GM21367 (cell line): ENCODE measurements around the gene VPS16.

Experiments
- ATAC-seq: cut with Tn5 transposase; IDR thresholded peaks from one replicate; pipeline ENCODE4 v1.9.1; 2021; ENCODE audit not compliant: unreplicated experiment

The VPS16 gene

GRCh38 chr20:2834401-2835110, 6.0 kb upstream of the VPS16 start:
- no peak for ATAC-seq

DNA sequence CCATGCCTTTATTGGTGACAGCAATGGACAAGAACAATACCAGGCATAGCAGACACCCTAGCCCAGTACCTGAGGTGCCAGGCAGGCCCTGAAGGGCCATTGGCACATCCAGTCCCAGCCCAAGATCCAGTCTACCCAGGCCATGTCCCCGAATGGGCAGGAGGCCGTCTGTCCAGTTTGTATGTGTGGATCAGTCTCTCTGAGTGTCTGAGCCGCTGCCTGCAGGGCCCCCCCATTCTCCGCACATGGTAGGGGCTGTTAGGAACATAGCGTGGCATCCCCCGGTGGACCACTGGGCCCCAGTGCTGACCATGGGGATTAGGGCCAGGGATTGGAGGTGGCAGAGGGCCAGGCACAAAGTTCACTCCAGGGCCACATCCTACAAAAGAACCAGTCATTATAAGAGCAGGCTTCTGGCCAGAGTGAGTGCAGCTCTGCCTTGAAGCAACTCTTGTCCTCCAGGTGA, 5.2 kb upstream of the VPS16 start:
- ATAC-seq, result no peak

DNA sequence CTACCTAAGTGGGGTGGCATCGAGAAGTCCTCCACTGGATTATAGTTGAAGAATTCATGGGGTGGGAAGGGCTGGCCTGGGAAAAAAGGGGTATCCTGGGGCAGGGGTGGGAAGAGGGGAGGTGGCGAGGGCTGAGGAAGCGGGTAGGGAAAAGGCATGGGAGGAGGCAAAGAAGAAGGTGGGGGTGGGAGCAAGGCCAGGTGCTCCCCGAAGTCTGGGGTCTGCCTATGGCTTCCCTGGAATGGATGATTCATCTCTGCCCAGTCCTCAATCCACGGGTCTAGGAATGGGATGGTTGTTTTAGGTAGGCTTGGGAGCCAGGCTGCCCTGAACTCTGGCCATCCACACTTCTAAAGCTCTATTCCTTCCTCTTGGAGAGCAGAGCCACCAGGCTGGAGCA, 4.5 kb upstream of the VPS16 start:
- ATAC-seq, result no peak

DNA sequence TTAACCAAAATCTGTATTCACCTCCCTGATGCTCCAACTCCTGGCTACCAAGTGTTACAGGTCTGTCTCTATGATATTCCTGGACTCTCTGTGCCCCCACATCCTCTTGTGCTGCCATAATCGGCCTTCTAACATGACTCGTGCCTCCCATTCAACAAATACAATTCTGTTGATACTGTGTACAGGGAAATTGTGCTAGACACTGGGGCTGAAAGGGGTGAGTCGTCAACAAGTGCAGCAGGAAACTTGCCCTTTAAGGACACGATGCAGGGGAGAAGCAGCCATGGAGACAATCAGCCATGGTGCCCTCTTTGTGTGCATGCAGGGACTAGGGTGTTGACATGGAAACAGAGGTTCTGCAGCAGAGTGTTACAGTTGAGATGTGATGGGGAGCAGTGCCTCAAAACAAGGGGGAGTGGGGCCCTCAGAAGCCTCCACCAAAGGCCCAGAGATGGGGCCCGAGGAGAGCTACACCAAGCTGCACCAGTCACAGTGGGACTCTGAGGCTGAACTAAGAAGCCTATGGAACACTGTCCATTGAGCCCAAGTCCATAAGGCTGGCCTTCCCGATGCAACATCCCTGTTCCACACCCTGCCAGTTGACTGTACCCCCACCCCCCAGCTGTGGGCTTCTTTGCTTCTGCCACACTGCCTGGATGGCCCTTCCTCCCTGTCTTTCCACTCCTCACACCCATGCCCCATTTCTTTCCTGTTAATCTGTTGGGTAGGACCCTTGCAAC, 3.2 kb upstream of the VPS16 start:
- ATAC-seq, result no peak

- ATAC-seq, result no peak
Measured at GRCh38 chr20:2838170-2838797, 2.3 kb upstream of the VPS16 start.

- no peak for ATAC-seq
Measured at GRCh38 chr20:2838847-2839671, 1.5 kb upstream of the VPS16 start.

DNA sequence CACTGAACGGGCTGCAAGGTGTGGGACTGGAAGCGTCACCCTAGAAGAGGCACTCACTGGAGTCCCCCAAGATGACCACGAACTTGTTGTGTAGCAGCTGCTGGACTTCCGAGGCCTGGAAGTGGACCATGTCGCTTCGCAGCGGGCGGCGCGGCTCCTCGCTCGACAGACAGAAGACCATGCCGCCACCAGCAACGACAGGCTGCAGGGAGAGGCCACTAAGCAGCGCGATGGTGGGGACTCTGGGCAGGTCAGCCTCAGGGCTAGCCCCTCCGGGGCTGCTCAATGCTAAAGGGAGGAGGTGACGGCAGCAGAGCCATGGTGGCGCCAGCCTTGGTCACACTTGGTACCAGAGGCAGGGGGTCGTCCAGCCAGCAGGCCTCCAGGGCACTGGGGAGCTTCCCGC, 810 bp upstream of the VPS16 start:
- no peak for ATAC-seq

- no peak for ATAC-seq
Measured at GRCh38 chr20:2840967-2841531, 504 bp downstream of the VPS16 start.

DNA sequence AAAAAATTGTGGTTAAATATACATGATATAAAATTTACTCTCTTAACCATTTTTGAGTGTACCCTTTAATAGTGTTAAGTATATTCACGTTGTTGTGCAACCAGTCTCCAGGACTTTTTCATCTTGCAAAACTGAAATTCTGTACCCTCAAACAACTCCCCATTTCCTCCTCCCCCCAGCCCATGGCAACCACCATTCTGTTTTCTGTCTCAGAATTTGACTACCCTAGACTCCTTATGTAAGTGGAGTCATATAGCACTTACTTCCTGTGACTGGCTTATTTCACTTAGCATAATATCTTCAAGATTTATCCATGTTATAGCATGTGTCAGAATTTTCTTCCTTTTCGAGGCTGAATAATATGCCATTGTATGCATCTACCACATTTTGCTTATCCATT, 5.1 kb downstream of the VPS16 start:
- no peak for ATAC-seq

DNA sequence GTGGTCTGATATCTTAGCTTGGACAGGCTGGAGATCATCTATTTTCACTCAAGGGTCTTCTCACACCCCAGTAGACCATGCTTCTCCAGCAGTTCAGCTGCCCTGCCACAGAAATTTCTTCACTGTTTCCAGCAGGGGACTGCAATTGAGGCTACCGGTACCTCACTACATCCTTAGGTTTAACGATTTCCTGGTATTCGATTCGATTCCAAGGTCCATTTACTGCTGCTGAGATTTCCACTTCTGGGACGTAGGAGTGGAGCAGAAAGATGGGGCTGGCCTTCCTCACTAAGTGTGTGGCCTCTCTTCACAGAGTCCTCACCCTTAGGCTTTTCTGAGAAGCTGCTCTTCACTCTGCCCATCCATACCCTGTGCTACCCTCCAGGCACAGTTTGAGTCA, 6.2 kb downstream of the VPS16 start:
- ATAC-seq, result no peak

- ATAC-seq, result no peak
Measured at GRCh38 chr20:2847802-2848201, 7.3 kb downstream of the VPS16 start.

DNA sequence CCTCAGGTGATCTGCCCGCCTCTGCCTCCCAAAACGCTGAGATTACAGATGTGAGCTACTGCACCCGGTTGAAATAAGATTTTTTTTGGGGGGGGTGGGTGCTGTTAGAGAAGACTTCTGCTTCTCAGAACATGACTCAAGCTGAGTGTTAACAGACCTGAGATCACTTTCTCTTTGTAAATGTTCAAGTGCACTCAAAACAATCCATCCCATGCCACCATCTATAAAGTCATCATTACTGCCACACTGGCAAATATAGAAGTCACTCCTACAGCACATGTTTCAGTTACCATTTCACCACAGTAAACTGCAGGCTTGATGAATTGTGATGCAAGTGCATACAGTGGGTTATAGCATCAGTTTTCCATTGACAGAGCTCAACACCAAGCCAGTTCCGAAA, 9.0 kb downstream of the VPS16 start:
- no peak for ATAC-seq

GRCh38 chr20:2851086-2851485, 10.5 kb downstream of the VPS16 start:
- no peak for ATAC-seq

DNA sequence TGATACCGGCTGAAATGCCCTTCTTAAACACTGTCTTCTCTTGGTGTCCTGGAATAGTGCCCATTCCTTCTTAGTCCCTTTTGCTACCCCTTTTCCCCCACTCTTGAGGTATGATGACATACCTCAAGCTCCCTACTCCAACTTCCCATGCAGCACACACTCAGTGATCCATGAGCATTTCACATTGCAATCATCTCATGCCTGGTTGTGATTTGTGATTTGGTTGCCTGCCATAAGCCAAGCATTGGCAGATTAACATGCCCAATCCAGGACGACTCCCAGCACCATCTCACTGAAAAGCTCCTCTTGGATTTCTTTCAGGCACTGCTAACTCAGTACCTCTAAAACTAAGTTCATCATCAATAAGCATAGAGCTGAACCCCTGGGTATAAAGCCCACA, 18.0 kb downstream of the VPS16 start:
- ATAC-seq, result no peak

GRCh38 chr20:2859330-2860121, 19.0 kb downstream of the VPS16 start:
- ATAC-seq, result no peak

DNA sequence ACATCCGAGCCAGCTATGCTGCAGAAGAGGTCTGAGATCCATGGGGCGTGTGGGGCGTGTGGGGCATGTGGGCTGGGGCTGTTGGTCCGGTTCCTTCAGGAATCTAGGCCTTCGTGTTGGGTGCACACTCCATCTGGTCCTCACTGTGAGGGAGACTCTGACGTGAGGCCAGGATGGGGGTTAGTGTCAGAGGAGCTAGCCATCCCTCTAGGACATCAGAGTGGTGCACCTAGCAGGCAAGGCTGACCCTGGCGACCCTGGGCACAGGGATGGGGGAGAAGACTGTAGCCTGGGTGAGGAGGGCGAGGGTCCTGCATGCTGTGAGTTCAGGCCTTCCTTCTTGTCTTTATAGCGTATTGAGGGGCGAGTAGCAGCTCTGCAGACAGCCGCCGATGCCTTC, 24.1 kb downstream of the VPS16 start:
- ATAC-seq, result no peak

- ATAC-seq, result no peak
Measured at GRCh38 chr20:2865101-2865500, 24.6 kb downstream of the VPS16 start.

GRCh38 chr20:2865630-2866029, 25.1 kb downstream of the VPS16 start:
- no peak for ATAC-seq

DNA sequence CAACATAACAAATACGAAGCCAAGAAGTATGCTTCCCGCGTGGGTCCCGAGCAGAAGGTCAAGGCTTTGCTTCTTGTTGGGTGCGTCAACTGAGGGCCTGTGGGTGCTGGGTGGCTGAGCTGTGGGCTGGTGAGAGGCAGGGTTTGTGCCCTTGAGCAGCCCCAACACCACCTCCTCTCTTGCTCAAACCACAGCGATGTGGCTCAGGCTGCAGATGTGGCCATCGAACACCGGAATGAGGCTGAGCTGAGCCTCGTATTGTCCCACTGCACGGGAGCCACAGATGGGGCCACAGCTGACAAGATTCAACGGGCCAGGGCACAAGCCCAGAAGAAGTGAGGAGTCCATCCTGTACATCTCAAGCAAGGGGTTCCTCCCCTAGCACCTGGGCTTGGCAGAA, 25.7 kb downstream of the VPS16 start:
- ATAC-seq, result no peak
